Endothelial cell of umbilical vein (primary cell): Measurements from ENCODE around the gene ZNF586. TPM values are rescaled to one million over a fixed set of nuclear protein-coding genes. Genes with fewer than 3 reads are reported as not detected.
"Not testable (repeated sequence)": the region's sequence is repeated elsewhere in the genome, so short reads cannot be mapped to it uniquely, and the experiment has no call there.

ENCODE experiments used
- BruUV-seq: library from RNA; stranded (reverse); fragments of 400-500 nt; replicated peaks from 2 replicates; lab custom pipeline; 2021; lab: Mats Ljungman, UMichigan
- CTCF ChIA-PET: fragments of 300-600, 350-600 bp; sonication (Branson Sonifier 250); formaldehyde crosslinking; loops from one replicate; lab custom pipeline; 2021; ENCODE audit warnings: antibody characterized with exemption, inconsistent platforms; lab: Charles Lee
- POLR2A ChIA-PET: fragments of 300-600, 350-600 bp; sonication (Branson Sonifier 250); formaldehyde crosslinking; loops from one replicate; lab custom pipeline; 2021; ENCODE audit warnings: antibody characterized with exemption, inconsistent platforms; lab: Charles Lee
- DNase-seq: peaks from one replicate; pipeline ENCODE4 v3.0.0-alpha.2; 2011; ENCODE audit warnings: low read depth, low spot score
- FAIRE-seq: peaks from 2 replicates; lab custom pipeline; 2011; peaks lifted over from hg19 to GRCh38; lab: Jason Lieb, UNC
- H2AFZ ChIP-seq: 2 replicates; pipeline ENCODE4 v1.6.0; 2012; ENCODE audit warnings: low read depth, low read length, control low read depth, inconsistent platforms
- H3K27ac ChIP-seq: 2 replicates; pipeline ENCODE4 v1.5.1; 2011; ENCODE audit warnings: low read depth, mild to moderate bottlenecking, control low read depth, low read length, moderate library complexity; ENCODE audit not compliant: insufficient read depth
- H3K27me3 ChIP-seq, 2 experiments: 2 replicates each; pipeline versions ENCODE4 v1.6.0 to v1.6.1; 2011; ENCODE audit warnings: low read length in 2 of 2, mixed read lengths in 1 of 2; ENCODE audit not compliant: control insufficient read depth in 2 of 2, insufficient read depth in 2 of 2
- H3K36me3 ChIP-seq, 2 experiments: 2 replicates in 1 of 2; 3 replicates in 1 of 2; pipeline ENCODE4 v1.5.1; 2011; ENCODE audit warnings: low read length in 2 of 2, mild to moderate bottlenecking in 1 of 2, moderate library complexity in 1 of 2; ENCODE audit not compliant: control insufficient read depth in 2 of 2, insufficient read depth in 2 of 2; ENCODE audit errors: extremely low read depth in 1 of 2
- H3K4me1 ChIP-seq: 3 replicates; pipeline ENCODE4 v1.5.1; 2011; ENCODE audit warnings: mild to moderate bottlenecking, low read length; ENCODE audit not compliant: control insufficient read depth, insufficient read depth; ENCODE audit errors: extremely low read depth
- H3K4me2 ChIP-seq: 2 replicates; pipeline ENCODE4 v1.6.1; 2011; ENCODE audit warnings: low read length, control low read depth, mixed read lengths; ENCODE audit not compliant: insufficient read depth
- H3K4me3 ChIP-seq, 3 experiments: fragments of 200-600 bp in 1 of 3; sonication (generic), shearing (Covaris generic) in 1 of 3; replicated peaks in 1 of 3; 2 replicates each; pipeline ENCODE4 v1.5.1; 2011 to 2016; ENCODE audit warnings: control low read depth in 3 of 3, low read length in 3 of 3, mild to moderate bottlenecking in 2 of 3, inconsistent platforms in 1 of 3, low read depth in 1 of 3, moderate library complexity in 1 of 3; ENCODE audit not compliant: insufficient read depth in 1 of 3
- H3K79me2 ChIP-seq: 2 replicates; pipeline ENCODE4 v1.6.0; 2012; ENCODE audit warnings: low read length, inconsistent platforms; ENCODE audit not compliant: control insufficient read depth, insufficient read depth
- H3K9ac ChIP-seq: replicated peaks from 2 replicates; pipeline ENCODE3; 2011; ENCODE audit warnings: low read length, control low read depth; ENCODE audit not compliant: insufficient read depth; ENCODE audit errors: extremely low read depth
- H3K9me1 ChIP-seq: replicated peaks from 3 replicates; pipeline ENCODE4 v1.6.0; 2011; ENCODE audit warnings: mild to moderate bottlenecking, low read length; ENCODE audit not compliant: control insufficient read depth, insufficient read depth; ENCODE audit errors: extremely low read depth
- H3K9me3 ChIP-seq: replicated peaks from 2 replicates; pipeline ENCODE4 v1.5.1; 2012; ENCODE audit warnings: low read length, inconsistent platforms; ENCODE audit not compliant: control insufficient read depth, insufficient read depth
- H4K20me1 ChIP-seq: replicated peaks from 2 replicates; pipeline ENCODE3; 2011; ENCODE audit warnings: mild to moderate bottlenecking, low read length; ENCODE audit not compliant: control insufficient read depth, insufficient read depth; ENCODE audit errors: extremely low read depth
- EZH2 ChIP-seq: IDR thresholded peaks from 2 replicates; pipeline ENCODE4 v1.6.1; 2012; ENCODE audit warnings: borderline replicate concordance, low read depth, mild to moderate bottlenecking, moderate library complexity, low read length, inconsistent platforms; ENCODE audit not compliant: severe bottlenecking
- FOS ChIP-seq: IDR thresholded peaks from 2 replicates; pipeline ENCODE4 v1.6.1; 2011; ENCODE audit warnings: mild to moderate bottlenecking, low read length, moderate library complexity, borderline replicate concordance; ENCODE audit not compliant: insufficient read depth
- POLR2AphosphoS5 ChIP-seq: IDR thresholded peaks from 2 replicates; pipeline ENCODE4 v1.6.1; 2012; ENCODE audit warnings: low read depth, mild to moderate bottlenecking, control low read depth, low read length, moderate library complexity; ENCODE audit not compliant: insufficient read depth
- dilution Hi-C: fragments of 300-500 bp; cut with MboI; formaldehyde crosslinking; loops from one replicate; pipeline ENCODE4 v1.15.0; 2019; ENCODE audit warnings: low sequenced_read_pairs; ENCODE audit not compliant: extremely low pct_ligation_motif_present
- intact Hi-C: fragments of 100-400 bp; cut with micrococcal nuclease; formaldehyde crosslinking; loops from one replicate; pipeline ENCODE4 v1.10.0; 2022
- polyA plus RNA-seq, 4 experiments: library from polyadenylated mRNA; depleted of rRNA in 3 of 4; stranded (reverse) in 3 of 4; unstranded in 1 of 4; fragments of >200 nt; gene quantifications; 2 replicates each; pipeline versions ENCODE4 v1.2.1 to v1.2.3, GENCODE V29; 2011 to 2012; ENCODE audit warnings: missing spikeins in 1 of 4
- total RNA-seq: library from RNA; stranded (reverse); gene quantifications from 2 replicates; pipeline ENCODE4 v1.2.3, GENCODE V29; 2021

The ZNF586 gene
- total and polyA plus RNA-seq, 2 donors (not counting 3 experiments of a cell fraction or from before 2014, with no cell fraction given), result 6.0 to 14.7 TPM

- H3K27me3 ChIP-seq, FAIRE-seq, H3K36me3 ChIP-seq, BruUV-seq, POLR2A ChIA-PET, dilution Hi-C loops, H3K27ac ChIP-seq, H4K20me1 ChIP-seq, H3K4me3 ChIP-seq, intact Hi-C loops, H3K4me1 ChIP-seq, H2AFZ ChIP-seq, DNase-seq, H3K4me2 ChIP-seq, CTCF ChIA-PET, H3K9me1 ChIP-seq, H3K9me3 ChIP-seq, H3K9ac ChIP-seq: not testable (repeated sequence)
- H3K79me2 ChIP-seq, result peaks cover 72% of the 10 kb centered on the region
These were observed 53.7 kb downstream of the ZNF586 start for GRCh38 chr19:57823155-57823554.

- H4K20me1 ChIP-seq, FAIRE-seq: not testable (repeated sequence)
These were observed 54.1 kb downstream of the ZNF586 start for GRCh38 chr19:57823608-57824007.

GRCh38 chr19:57825511-57825910, 56.0 kb downstream of the ZNF586 start:
- ChIA-PET POLR2A (no interaction called here), CTCF (interaction anchor here (0.7 kb wide), 1 partner anchor 25 kb away, joined by 3 read pairs; no protein-coding TSS in a partner anchor)
- Histone ChIP-seq H3K27ac (no peak overlapping the region), H3K9ac (no peak overlapping the region), H3K4me3 (no peak overlapping the region), H4K20me1 (no peaks in the 10 kb centered on the region), H3K4me2 (no peak overlapping the region), H2AFZ (no peak overlapping the region), H3K27me3 (no peaks in the 10 kb centered on the region), H3K9me1 (no peaks in the 10 kb centered on the region), H3K36me3 (no peaks in the 10 kb centered on the region), H3K79me2 (peaks cover 75% of the 10 kb centered on the region), H3K4me1 (peaks cover 6% of the 10 kb centered on the region), H3K9me3 (no peaks in the 10 kb centered on the region)
- FAIRE-seq (no peak), DNase-seq (no peak)
- intact Hi-C loops (no loop called here), dilution Hi-C loops (no loop called here)
- no TSS peak for BruUV-seq
- no peak for TF ChIP-seq FOS
- no peak for TF ChIP-seq EZH2
- TF ChIP-seq POLR2AphosphoS5, result no peak

More at GRCh38 chr19:57823608-57824007, 54.1 kb downstream of the ZNF586 start:
- H3K9me3 ChIP-seq, POLR2A ChIA-PET, intact Hi-C loops, H3K27ac ChIP-seq, H3K27me3 ChIP-seq, dilution Hi-C loops, BruUV-seq, H3K4me3 ChIP-seq, H3K36me3 ChIP-seq, CTCF ChIA-PET, H3K4me2 ChIP-seq, DNase-seq, H3K4me1 ChIP-seq, H3K9ac ChIP-seq, H2AFZ ChIP-seq, H3K9me1 ChIP-seq: not testable (repeated sequence)
- H3K79me2 ChIP-seq, result peaks cover 72% of the 10 kb centered on the region
